CD4-positive, CD25-positive, alpha-beta regulatory T cell (primary cell): Measurements from ENCODE around the gene CRYBA1. TPM values are rescaled to one million over a fixed set of nuclear protein-coding genes. Genes with fewer than 3 reads are reported as not detected.
A peak's percentile ranks its signal among the peaks of the same experiment; 100 is the strongest.
"Not testable (repeated sequence)": the region's sequence is repeated elsewhere in the genome, so short reads cannot be mapped to it uniquely, and the experiment has no call there.

ENCODE experiments used
- ATAC-seq, 2 donors: fragments of 150-1000 bp; cut with Tn5 transposase; one replicate each; pipeline ENCODE4 v1.10.0; 2021; ENCODE audit warnings: low read depth in 2 of 2, moderate number of reproducible peaks in 2 of 2, moderate library complexity in 1 of 2
- DNase-seq, 3 donors: peaks; one replicate each; pipeline versions ENCODE4 v3.0.0 to v3.0.0-alpha.2; 2012 to 2022; ENCODE audit warnings: mixed read lengths in 1 of 3
- H3K27ac ChIP-seq: one replicate; pipeline ENCODE4 v1.7.0; 2013; ENCODE audit warnings: mild to moderate bottlenecking, low read length; ENCODE audit not compliant: insufficient read depth, poor library complexity, severe bottlenecking
- H3K27me3 ChIP-seq: one replicate; pipeline ENCODE4 v1.7.0; 2013; ENCODE audit warnings: low read length; ENCODE audit not compliant: control insufficient read depth, insufficient read depth
- H3K36me3 ChIP-seq: one replicate; pipeline ENCODE4 v1.7.0; 2013; ENCODE audit warnings: mild to moderate bottlenecking, low read length, moderate library complexity; ENCODE audit not compliant: control insufficient read depth, insufficient read depth
- H3K4me1 ChIP-seq: 2 replicates; pipeline ENCODE4 v1.7.0; 2013; ENCODE audit warnings: mild to moderate bottlenecking, low read length; ENCODE audit not compliant: insufficient read depth, control insufficient read depth, poor library complexity, severe bottlenecking
- H3K4me3 ChIP-seq: one replicate; pipeline ENCODE4 v1.7.0; 2013; ENCODE audit warnings: low read depth, mild to moderate bottlenecking, low read length, moderate library complexity
- H3K9me3 ChIP-seq, 2 experiments: 1 replicate in 1 of 2; 2 replicates in 1 of 2; pipeline ENCODE4 v1.7.0; 2013; ENCODE audit warnings: low read length in 2 of 2, mild to moderate bottlenecking in 1 of 2, moderate library complexity in 1 of 2; ENCODE audit not compliant: control insufficient read depth in 2 of 2
- H3K27ac Mint-ChIP-seq, 3 donors: one replicate each; pipeline ENCODE4 v1.8.0; 2020 to 2022; ENCODE audit warnings: mild to moderate bottlenecking in 3 of 3, mixed read lengths in 3 of 3, moderate library complexity in 2 of 3
- H3K27me3 Mint-ChIP-seq: one replicate; pipeline ENCODE4 v1.8.0; 2022; ENCODE audit warnings: mild to moderate bottlenecking, mixed read lengths
- H3K36me3 Mint-ChIP-seq: one replicate; pipeline ENCODE4 v1.8.0; 2020; ENCODE audit warnings: mixed read lengths
- H3K4me1 Mint-ChIP-seq, 4 donors: one replicate each; pipeline ENCODE4 v1.8.0; 2020 to 2022; ENCODE audit warnings: mixed read lengths in 4 of 4, mild to moderate bottlenecking in 1 of 4
- H3K4me3 Mint-ChIP-seq, 4 donors: one replicate each; pipeline ENCODE4 v1.8.0; 2020 to 2022; ENCODE audit warnings: mild to moderate bottlenecking in 4 of 4, mixed read lengths in 4 of 4, moderate library complexity in 3 of 4
- H3K9me3 Mint-ChIP-seq, 7 donors: one replicate each; pipeline ENCODE4 v1.8.0; 2020 to 2022; ENCODE audit warnings: mixed read lengths in 7 of 7, mild to moderate bottlenecking in 3 of 7, moderate library complexity in 2 of 7
- polyA plus RNA-seq, 4 donors: library from polyadenylated mRNA; unstranded; fragments of 300-500 nt; fragmentation: Illumina TruSeq; gene quantifications; one replicate each; pipeline ENCODE4 v1.2.3, GENCODE V29; 2021
- total RNA-seq: library from RNA; stranded (reverse); gene quantifications from one replicate; pipeline ENCODE4 v1.2.3, GENCODE V29; 2022

The CRYBA1 gene
- total and polyA plus RNA-seq, 5 donors from 2014 or later: not detected

GRCh38 chr17:29256735-29257466 lies 10.2 kb downstream of the CRYBA1 start:
- peaks cover 16% of the 10 kb centered on the region for H3K36me3 Mint-ChIP-seq
- H3K27ac Mint-ChIP-seq: peak overlapping the region; percentile 2 to 83 (median 67)
- H3K9me3 ChIP-seq: no peaks in the 10 kb centered on the region
- no peak overlapping the region for H3K27ac ChIP-seq
- no peaks in the 10 kb centered on the region for H3K27me3 ChIP-seq
- peaks cover 48% of the 10 kb centered on the region for H3K36me3 ChIP-seq
- ATAC-seq (no peak), DNase-seq (no peak)
- H3K27me3 Mint-ChIP-seq: no peaks in the 10 kb centered on the region
- H3K9me3 Mint-ChIP-seq: no peaks in the 10 kb centered on the region
- H3K4me3 ChIP-seq: no peak overlapping the region
- H3K4me1 ChIP-seq: no peaks in the 10 kb centered on the region
- no peak overlapping the region for H3K4me3 Mint-ChIP-seq
- H3K4me1 Mint-ChIP-seq: peaks cover 16 to 39% (median 28%) of the 10 kb centered on the region in 4 donors

GRCh38 chr17:29257756-29258155 lies 11.1 kb downstream of the CRYBA1 start:
- H3K4me3 ChIP-seq: no peak overlapping the region
- Mint-ChIP-seq H3K27ac (no peak overlapping the region), H3K36me3 (peaks cover 17% of the 10 kb centered on the region), H3K9me3 (no peaks in the 10 kb centered on the region), H3K4me1 (peaks cover 17 to 41% (median 29%) of the 10 kb centered on the region in 4 donors), H3K27me3 (no peaks in the 10 kb centered on the region), H3K4me3 (no peak overlapping the region)
- no peaks in the 10 kb centered on the region for H3K9me3 ChIP-seq
- H3K27ac ChIP-seq: no peak overlapping the region
- H3K27me3 ChIP-seq: no peaks in the 10 kb centered on the region
- DNase-seq (no peak), ATAC-seq (no peak)
- no peaks in the 10 kb centered on the region for H3K4me1 ChIP-seq
- peaks cover 56% of the 10 kb centered on the region for H3K36me3 ChIP-seq

- DNase-seq (no peak), ATAC-seq (no peak)
- Histone ChIP-seq H3K9me3 (no peaks in the 10 kb centered on the region), H3K4me1 (no peaks in the 10 kb centered on the region), H3K4me3 (no peak overlapping the region), H3K36me3 (peaks cover 71% of the 10 kb centered on the region), H3K27ac (no peak overlapping the region), H3K27me3 (no peaks in the 10 kb centered on the region)
- no peaks in the 10 kb centered on the region for H3K9me3 Mint-ChIP-seq
- peaks cover 16 to 47% (median 29%) of the 10 kb centered on the region in 4 donors for H3K4me1 Mint-ChIP-seq
- peak overlapping the region in 1 of 3 donors; percentile 32 for H3K27ac Mint-ChIP-seq
- H3K36me3 Mint-ChIP-seq: peaks cover 25% of the 10 kb centered on the region
- no peak overlapping the region for H3K4me3 Mint-ChIP-seq
- no peaks in the 10 kb centered on the region for H3K27me3 Mint-ChIP-seq
These were observed 17.3 kb downstream of the CRYBA1 start for GRCh38 chr17:29263916-29264315.

GRCh38 chr17:29271980-29272379 lies 25.3 kb downstream of the CRYBA1 start:
- not testable (repeated sequence) for H3K9me3 Mint-ChIP-seq, H3K27me3 ChIP-seq, ATAC-seq, DNase-seq, H3K4me3 ChIP-seq, H3K27ac ChIP-seq, H3K9me3 ChIP-seq, H3K27me3 Mint-ChIP-seq
- H3K4me1 Mint-ChIP-seq: peaks cover 33 to 65% (median 49%) of the 10 kb centered on the region in 4 donors
- H3K4me1 ChIP-seq: peaks cover 21% of the 10 kb centered on the region
- peaks cover 44% of the 10 kb centered on the region for H3K36me3 ChIP-seq
- H3K4me3 Mint-ChIP-seq: peak overlapping the region in 1 of 4 donors; percentile 31
- peaks cover 27% of the 10 kb centered on the region for H3K36me3 Mint-ChIP-seq
- peak overlapping the region in 1 of 3 donors; percentile 29 for H3K27ac Mint-ChIP-seq

- no peak for ATAC-seq
These were observed 27.3 kb downstream of the CRYBA1 start for GRCh38 chr17:29273924-29274323.

GRCh38 chr17:29278692-29279091 lies 32.0 kb downstream of the CRYBA1 start:
- Mint-ChIP-seq H3K27ac (peak overlapping the region in 1 of 3 donors; percentile 32), H3K9me3 (peaks cover 0 to 21% (median 6%) of the 10 kb centered on the region in 7 donors), H3K4me1 (peaks cover 43 to 82% (median 47%) of the 10 kb centered on the region in 4 donors), H3K36me3 (peaks cover 57% of the 10 kb centered on the region), H3K4me3 (peak overlapping the region in 1 of 4 donors; percentile 35), H3K27me3 (no peaks in the 10 kb centered on the region)
- H3K9me3 ChIP-seq: peaks cover 19 to 21% of the 10 kb centered on the region in 2 experiments
- no peak overlapping the region for H3K27ac ChIP-seq
- peaks cover 27% of the 10 kb centered on the region for H3K4me1 ChIP-seq
- H3K4me3 ChIP-seq: peak overlapping the region; percentile 15
- DNase-seq: no peak
- H3K27me3 ChIP-seq: no peaks in the 10 kb centered on the region
- ATAC-seq: no peak
- peaks cover 63% of the 10 kb centered on the region for H3K36me3 ChIP-seq

More at GRCh38 chr17:29273924-29274323, 27.3 kb downstream of the CRYBA1 start:
- H3K9me3 ChIP-seq: peaks cover 4 to 8% of the 10 kb centered on the region in 2 experiments
- peaks cover 30% of the 10 kb centered on the region for H3K4me1 ChIP-seq
- DNase-seq: no peak
- Mint-ChIP-seq H3K4me3 (peak overlapping the region in 3 of 4 donors; percentile 6 to 33 (median 32)), H3K4me1 (peaks cover 42 to 78% (median 55%) of the 10 kb centered on the region in 4 donors), H3K27ac (peak overlapping the region; percentile 3 to 81 (median 10)), H3K36me3 (peaks cover 39% of the 10 kb centered on the region), H3K9me3 (peaks cover 0 to 10% (median 3%) of the 10 kb centered on the region in 7 donors), H3K27me3 (no peaks in the 10 kb centered on the region)
- H3K27ac ChIP-seq: no peak overlapping the region
- H3K4me3 ChIP-seq: no peak overlapping the region
- peaks cover 52% of the 10 kb centered on the region for H3K36me3 ChIP-seq
- no peaks in the 10 kb centered on the region for H3K27me3 ChIP-seq

GRCh38 chr17:29279397-29280070 lies 32.9 kb downstream of the CRYBA1 start:
- Histone ChIP-seq H3K36me3 (peaks cover 66% of the 10 kb centered on the region), H3K4me3 (peak overlapping the region; percentile 8), H3K4me1 (peaks cover 34% of the 10 kb centered on the region), H3K27ac (no peak overlapping the region), H3K27me3 (no peaks in the 10 kb centered on the region), H3K9me3 (peaks cover 19 to 21% of the 10 kb centered on the region in 2 experiments)
- peaks cover 41 to 81% (median 44%) of the 10 kb centered on the region in 4 donors for H3K4me1 Mint-ChIP-seq
- H3K9me3 Mint-ChIP-seq: peaks cover 0 to 21% (median 6%) of the 10 kb centered on the region in 7 donors
- no peaks in the 10 kb centered on the region for H3K27me3 Mint-ChIP-seq
- no peak overlapping the region for H3K27ac Mint-ChIP-seq
- DNase-seq (no peak), ATAC-seq (no peak)
- peak overlapping the region in 1 of 4 donors; percentile 27 for H3K4me3 Mint-ChIP-seq
- H3K36me3 Mint-ChIP-seq: peaks cover 57% of the 10 kb centered on the region
